Activated CD4-positive, CD25-positive, alpha-beta regulatory T cell treated with anti-CD3 and anti-CD28 coated beads, Interleukin-2, amount 50 U/mL, for 24 hours (primary cell): ENCODE results near the gene PAQR9.
"Not testable (repeated sequence)": the region's sequence is repeated elsewhere in the genome, so short reads cannot be mapped to it uniquely, and the experiment has no call there.

ENCODE experiments used
- ATAC-seq, 2 donors: fragments of 150-1000 bp; cut with Tn5 transposase; one replicate each; pipeline ENCODE4 v1.10.0; 2021; ENCODE audit warnings: mild to moderate bottlenecking in 1 of 2, moderate library complexity in 1 of 2

Gene PAQR9, protein sequence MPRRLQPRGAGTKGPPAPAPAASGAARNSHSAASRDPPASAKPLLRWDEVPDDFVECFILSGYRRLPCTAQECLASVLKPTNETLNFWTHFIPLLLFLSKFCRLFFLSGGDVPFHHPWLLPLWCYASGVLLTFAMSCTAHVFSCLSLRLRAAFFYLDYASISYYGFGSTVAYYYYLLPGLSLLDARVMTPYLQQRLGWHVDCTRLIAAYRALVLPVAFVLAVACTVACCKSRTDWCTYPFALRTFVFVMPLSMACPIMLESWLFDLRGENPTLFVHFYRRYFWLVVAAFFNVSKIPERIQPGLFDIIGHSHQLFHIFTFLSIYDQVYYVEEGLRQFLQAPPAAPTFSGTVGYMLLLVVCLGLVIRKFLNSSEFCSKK

DNA sequence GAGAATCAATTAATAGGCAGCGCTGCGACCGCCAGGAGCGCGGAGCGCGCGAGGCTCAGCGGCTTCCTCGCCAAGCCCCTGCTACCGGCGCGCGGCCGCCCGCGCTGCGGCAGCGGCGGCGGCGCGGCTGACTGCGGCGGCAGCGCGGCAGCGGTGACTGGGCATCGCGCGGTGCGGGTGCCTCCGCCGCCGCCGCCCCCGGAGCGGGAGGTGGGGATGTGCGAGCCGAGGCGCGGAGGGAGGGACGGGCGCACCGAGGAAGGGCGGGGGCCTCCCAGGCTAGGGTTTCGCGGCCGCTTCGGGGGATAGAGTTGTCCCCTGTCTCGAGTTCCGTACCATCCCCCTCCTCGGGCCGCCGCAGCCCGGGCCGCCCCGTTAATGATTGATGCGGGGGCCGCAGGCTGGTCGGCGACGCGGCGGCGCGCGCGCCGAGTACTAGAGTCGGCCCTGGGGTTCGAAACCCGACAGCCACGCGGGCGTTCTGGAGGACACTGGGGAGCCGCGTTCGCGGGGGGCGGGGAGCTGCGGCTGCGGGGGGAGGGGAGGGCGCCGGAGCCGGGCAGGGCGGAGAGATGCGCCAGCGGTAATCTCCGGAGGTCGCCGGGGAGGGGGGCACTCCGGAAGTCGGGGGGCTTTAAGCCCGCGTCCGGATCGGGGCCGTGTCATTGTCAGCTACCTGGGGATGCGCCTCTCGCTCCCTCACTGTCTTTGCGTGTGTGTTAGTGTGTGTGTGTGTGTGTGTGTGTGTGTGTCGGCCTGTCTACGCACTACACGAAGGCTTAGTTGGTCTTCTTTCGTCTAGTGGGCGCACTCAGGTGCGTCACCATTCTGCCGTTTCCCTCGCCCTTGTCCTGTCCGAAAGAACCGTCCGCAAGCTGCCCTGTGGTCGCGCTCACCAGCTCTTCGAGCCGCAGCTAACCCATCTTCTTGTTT, at the start of gene PAQR9:
PAQR9 (minus strand) TSS at position 159 of the 933 bp plus-strand sequence. CDS start 338 bp downstream, outside the sequence.
- peak; percentile 19 to 34 for ATAC-seq

DNA sequence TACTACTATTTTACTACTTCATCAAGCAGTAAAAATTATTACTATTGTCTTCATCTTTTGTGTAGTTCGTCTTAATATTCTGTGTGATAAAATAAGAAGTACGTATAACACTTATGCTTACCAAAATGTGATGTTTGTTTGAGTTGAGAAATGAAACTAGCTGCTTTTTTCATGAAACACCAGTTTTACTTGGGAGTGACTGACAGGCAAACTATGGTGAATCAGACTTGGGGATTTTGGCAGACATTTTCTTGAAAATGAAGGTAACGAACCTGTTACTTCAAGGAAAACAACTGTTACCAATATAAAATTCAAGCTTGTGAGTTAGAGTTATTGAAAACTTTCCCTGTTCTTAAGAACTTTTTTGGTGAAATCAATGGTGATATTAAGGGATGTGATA, 48.2 kb upstream of the PAQR9 start:
- ATAC-seq, result peak; percentile 25 to 48

DNA sequence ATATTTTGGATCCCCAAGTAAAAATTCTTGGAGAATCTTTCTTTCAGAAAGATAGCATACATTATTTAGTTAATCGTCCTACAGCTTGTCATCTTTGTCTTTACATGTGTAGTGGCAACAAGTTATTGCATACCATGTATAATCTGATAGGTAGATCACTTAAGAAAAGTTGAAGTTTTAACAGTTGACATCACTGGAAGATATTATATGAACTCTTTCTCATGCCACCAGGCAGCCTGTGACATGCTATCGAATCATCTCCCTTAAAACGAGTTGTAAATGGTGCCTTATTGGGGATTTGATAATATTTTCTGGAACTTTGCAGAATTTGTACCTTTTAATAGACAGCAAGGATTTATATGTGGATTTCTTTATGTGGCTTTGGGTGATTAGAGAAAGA, 46.5 kb upstream of the PAQR9 start:
- no peak for ATAC-seq

DNA sequence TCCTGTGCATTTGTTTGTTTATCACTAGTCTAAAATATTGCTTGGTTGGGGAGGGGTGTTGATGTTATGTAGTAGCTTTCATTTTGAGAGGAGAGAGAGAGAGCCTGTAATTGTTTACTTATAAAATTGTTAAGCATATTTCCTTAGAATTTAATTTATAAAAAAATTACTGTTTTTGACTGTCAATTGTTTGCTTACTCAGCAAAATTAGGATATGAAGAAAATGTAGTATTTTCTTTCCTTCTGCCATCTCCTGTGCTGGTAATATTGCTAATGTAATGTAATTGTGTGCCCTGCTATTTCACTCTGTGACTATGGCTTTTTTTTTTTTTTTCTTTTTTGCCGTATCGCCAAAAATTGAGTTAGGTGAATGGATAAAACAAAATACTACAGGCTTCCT, 41.3 kb upstream of the PAQR9 start:
- no peak for ATAC-seq

DNA sequence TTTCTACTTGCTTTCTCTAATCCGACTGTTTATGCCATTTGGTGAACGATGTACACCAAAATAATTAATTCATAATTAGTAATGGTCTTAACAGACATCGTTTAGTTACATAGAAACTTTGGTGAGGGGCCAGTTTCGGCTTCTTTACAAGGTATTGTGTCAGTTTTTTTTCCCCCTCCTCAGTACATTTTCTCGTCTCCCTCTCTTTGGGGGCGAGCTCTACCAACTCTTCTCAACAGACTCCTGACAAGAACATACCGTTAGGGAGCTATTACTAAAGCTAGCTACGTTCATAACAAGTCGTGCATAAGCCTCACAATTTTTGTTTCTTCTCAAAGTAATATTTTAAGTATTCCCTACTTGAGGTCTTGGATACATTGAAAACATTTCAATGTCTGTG, 39.3 kb upstream of the PAQR9 start:
- ATAC-seq, result no peak

DNA sequence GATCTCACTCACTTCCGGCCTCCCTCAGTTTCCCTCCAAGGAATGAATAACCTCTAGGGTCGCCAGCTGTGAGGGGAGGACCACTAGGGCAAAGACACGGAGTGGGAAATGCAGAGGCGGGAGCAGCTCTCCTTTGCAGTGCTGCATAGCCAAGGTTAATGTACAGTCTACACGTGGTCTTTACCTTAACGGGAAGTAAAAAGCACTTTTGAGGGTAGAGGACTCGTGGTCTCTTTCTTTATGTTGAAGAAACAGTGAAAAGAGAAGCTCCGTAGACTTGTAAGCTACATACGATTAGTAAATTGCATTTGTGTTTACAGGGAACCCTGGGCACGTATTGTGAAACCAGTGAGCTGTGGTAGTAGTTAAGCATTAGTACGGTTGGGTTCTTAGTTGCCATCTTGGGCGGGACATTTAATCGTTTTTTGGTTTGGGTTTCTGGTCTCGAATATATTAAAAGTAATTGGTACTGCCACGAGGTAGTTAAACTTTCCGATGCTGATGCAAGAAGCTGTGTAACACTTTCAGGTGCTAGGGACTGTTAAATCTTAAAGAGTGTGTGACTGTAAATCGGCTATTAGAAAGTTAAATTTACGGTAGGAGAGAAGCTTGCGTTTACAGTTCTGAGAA, 38.7 kb upstream of the PAQR9 start:
- peak; percentile 39 to 41 for ATAC-seq

DNA sequence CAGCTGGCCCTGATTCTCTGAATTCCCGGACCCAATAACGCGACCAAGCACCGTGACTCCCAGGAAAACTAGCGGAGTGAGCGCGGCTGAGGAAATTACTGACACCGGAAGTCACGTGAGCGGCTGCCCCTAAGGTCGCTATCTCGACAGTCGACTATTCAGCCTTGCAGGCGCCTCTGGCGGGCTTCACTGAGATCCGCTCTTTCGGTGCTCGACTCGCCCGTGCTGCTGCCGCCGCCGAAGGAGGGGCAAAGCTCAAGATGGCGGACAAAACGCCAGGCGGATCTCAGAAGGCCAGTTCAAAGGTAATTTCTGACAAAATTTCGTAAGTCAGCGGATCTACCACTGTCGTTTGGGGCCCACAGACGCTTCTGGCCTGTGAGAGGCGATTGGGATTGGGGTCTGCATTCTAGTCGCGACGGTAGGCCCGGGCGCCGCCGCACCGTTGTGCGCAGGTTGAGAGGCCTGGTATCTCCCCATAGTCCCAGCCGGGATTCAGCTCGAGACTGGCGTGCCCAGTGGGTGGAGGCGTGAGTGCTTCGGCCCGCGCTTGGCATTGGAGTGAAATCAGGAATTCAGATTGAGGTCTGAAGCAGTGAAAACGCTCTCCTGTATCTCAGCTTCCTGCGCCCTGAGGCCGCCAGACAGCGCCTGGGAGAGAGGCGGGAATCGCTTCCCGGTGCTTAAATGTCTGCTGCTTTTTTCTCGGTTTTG, 38.1 kb upstream of the PAQR9 start, which contains the start of gene U2SURP:
U2SURP (plus strand) TSS at position 202 of the 714 bp plus-strand sequence; CDS start at position 261, 59 bp downstream.
- peak; percentile 85 to 90 for ATAC-seq

DNA sequence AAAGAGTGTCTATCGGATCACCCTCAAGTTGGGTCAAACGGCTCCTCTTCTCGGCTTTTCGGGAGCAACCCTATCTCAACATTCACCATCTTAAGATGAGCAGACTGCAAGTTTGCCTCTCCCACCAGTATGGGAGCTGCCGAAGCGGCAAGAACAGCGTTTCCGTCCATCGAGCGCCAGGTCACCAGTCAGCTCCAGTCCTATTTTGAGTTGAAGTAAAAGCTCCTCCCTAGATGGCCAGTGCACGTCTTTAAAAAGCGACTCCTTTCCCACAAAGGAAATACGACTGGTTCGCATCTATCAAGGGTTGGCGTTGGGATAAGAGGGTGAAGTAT, 37.5 kb upstream of the PAQR9 start:
- peak; percentile 60 to 63 for ATAC-seq

DNA sequence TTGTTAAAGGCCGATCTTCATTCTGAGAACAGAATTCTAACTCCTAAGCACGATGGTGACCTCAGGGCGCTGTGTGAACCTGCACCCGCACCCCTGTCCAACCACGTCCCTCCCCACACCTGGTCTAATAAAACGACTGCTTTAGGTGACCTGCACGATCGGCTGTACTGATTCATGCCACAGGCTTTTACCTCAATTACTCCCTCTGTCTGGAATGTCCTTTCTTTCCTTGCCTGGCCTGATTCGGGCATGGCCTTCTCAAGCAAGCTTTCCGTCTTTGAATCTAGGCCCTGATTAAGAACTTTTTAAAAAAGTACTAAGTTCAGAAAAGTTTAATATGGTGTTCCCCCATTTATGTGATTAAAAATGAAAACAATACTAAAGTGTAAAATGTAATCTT, 37.1 kb upstream of the PAQR9 start:
- no peak for ATAC-seq

DNA sequence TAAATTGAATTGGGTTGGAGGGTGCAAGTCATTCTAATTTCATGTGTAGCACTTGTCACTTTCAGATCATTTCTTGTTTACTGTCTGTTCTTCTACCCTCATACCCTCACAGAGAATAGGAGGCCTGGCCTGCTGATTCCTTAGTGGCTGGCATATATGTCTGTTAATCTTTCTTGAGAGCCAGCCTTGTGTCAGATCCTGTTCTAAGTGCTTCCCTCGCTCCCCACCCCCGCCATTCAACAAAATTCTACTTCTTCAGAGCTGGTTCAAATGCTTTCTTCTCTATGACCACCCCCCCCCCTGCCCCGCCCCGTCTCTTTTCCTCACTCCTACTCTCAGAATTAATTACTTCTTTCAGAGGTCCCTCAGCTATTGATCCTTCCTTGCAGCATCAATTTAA, 36.4 kb upstream of the PAQR9 start:
- ATAC-seq, result no peak

DNA sequence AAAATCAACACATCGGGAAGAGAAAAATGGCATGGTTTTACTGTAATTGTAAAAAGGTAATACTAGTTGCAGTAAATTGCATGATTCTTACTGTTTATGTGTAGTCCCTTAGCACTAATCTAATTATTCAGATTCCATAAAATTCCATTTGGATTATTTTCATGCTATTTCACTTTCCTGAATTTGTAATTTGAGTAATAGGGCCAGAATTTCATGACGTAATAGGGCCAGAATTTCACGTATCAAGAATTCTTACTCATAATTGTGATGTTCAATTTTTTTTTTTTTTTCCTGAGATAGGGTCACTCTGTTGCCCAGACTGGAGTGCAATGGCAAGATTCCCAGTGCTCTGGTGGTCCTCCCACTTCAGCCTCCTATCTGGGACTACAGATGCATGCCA, 35.0 kb upstream of the PAQR9 start:
- ATAC-seq, result no peak

DNA sequence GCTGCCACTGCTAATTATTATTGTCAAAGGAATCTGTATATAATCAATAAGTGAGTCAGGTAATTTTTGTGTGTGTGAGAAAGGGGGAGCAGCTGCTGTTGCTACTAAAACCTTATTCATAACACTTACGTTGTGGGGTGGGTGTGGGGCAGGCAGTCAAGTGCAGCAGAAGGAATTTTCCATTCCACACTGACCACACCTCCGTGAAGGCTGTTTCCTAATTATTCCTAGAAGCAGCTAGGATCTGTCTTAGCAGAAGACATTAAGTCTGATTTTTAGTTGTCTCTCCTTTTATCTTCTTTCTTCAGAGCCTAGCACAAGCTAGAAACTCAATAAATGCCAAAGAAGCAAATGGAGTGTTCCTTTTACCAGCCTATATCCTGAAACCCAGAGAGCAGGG, 33.9 kb upstream of the PAQR9 start:
- no peak for ATAC-seq

DNA sequence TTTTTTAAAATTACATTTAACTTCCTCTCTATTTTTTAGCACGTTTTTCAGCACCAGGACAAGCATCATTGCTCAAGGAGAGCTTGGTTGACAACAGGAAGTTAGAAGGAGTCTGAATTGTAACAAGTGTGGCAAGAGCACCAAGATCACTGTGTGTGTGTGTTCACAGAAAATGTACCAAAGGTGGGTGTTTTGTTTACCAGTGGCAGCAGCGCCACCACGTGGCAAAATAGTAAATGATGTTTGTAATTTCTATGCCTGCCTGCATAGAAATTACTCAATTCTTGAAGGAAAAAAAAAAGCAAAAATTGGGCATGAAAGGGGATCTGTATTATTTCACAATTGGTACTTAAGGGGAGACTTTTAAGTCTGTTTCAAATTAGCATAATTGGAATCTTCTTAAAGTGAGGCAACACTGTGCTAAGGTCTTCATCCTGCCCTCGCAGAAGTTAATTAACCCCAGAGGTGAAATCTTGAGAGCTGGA, 30.5 kb upstream of the PAQR9 start:
- peak in 1 of 2 donors; percentile 56 for ATAC-seq

DNA sequence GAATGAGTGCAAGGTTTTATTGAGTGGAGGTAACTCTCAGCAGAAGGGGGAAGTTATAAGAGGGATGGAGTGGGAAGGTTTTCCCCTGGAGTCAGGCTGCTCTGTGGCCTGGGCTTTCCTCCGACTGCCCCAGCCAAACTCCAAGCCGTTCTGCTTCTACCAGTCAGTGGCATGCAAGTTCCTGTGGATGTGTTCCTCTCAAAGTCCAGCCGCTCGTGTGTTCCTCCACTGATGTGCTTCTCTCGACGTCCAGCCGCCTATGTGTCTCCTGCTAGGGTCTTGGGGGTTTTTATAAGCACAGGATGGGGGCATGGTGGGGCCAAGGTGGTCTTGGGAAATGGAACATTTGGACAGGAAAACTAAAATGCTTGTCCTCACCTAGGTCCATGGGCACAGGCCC, 28.8 kb upstream of the PAQR9 start:
- ATAC-seq, result no peak

DNA sequence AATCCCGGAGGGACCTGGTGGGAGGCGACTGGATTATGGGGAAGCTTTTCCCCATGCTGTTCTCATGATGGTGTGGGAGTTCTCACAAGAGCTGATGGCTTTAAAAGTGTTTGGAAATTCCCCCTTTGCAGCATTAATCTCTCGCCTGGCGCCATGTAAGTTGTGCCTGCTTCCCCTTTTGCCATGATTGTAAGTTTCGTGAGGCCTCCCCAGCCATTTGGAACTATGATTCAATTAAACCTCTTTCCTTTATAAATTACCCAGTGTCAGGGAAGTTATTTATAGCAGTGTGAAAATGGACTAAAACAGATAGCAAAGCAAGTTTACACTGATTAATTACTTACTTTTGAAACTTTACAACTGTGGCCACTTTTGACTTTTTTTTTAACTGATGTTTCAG, 27.2 kb upstream of the PAQR9 start:
- no peak for ATAC-seq

DNA sequence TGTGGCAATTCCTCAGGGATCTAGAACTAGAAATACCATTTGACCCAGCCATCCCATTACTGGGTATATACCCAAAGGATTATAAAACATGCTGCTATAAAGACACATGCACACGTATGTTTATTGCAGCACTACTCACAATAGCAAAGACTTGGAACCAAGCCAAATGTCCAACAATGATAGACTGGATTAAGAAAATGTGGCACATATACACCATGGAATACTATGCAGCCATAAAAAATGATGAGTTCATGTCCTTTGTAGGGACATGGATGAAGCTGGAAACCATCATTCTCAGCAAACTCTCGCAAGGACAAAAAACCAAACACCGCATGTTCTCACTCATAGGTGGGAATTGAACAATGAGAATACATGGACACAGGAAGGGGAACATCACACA, 25.4 kb upstream of the PAQR9 start:
- ATAC-seq, result not testable (repeated sequence)

DNA sequence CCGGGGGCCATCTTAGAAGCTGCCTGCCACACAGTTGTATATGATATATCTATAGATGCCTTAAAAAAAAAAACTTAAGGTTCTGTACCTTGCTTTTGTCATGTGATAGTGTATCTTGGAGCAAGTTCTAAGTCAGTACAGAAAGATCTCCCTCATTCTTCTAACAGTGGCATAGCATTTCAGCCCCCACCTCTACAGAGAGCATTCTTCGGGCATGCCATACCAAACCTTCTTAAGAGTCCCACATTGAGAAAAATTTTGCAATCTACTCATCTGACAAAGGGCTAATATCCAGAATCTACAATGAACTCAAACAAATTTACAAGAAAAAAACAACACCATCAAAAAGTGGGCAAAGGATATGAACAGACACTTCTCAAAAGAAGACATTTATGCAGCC, 24.7 kb upstream of the PAQR9 start:
- ATAC-seq, result not testable (repeated sequence)

DNA sequence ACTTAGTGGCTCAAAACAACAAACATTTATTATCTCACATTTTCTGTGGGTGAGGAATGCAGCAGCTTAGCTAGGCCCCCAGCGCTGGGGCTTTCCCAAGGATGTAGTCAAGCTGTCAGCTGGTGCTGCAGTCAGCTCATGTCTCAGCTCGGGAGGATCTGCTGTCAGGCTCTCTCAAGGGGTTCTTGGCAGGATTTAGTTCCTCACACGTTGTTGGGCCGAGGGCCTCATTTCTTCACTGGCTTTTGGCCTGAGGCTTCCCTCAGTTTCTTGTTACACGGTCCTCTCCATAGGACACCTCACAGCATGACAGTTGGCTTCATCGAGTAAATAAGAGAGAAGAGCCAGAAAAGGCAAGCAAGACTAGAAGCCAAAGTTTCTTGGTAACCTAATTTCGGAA, 24.2 kb upstream of the PAQR9 start:
- peak; percentile 46 to 82 for ATAC-seq

DNA sequence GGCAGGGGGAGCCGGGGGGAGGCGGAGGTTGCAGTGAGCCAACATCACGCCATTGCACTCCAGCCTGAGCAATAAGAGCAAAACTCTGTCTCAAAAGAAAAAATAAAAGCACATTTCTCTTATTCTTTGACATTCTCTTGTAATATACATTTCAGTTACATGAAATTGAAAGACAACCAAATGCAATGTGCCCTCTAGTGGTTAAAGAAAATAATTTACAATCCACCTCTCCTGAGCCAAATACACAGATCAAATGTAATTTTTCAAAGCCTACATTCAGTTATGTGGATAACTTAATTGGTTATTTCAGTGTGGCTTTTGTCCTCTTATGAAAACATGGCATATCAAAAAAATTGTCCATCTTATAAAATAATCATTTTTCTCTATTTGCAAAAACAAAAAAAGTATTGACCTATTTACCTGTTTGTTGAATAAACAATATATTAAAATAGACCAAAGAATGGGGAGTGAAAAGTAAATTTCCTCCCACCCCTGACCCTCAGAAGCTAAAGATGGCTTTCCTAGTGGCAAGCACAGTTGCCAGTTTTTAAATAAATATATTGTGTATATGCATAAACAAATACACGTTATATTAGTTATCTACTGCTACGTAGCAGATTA, 23.7 kb upstream of the PAQR9 start:
- no peak for ATAC-seq

DNA sequence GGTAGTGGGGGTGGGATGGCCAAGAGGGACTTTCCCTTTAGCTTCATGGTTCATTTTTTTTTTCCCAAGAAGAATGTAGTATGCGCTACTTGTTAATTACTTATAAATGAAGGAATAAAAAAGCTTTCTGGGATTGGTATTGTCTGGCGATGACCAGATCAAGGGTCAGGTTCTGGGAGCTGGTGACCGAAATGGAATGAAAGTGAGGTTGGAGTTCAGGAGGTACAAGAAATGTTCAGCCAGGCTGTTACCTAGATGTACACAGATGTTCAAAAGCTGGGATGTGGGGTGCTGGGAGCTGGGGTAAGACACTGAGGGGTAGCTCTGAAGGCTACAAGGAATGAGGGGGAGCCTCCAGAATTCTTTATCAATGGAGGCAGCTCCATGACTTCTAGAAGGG, 20.8 kb upstream of the PAQR9 start:
- ATAC-seq, result no peak

DNA sequence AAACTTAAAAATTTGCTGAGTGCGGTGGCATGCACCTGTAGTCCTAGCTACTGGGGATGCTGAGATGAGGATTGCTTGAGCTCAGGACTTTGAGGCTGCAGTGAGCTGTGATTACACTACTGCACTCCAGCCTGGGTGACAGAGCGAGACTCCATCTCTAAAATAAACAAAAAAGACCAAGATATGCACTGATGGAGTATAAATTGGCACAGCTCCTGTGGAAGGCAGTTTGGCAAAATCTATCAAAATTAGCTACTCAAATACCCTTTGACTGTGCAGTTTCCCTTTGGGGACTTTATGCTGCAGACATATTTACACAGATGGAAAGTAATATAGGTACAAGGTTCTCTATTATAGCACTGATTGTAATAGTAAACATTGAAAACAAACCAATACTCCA, 19.8 kb upstream of the PAQR9 start:
- no peak for ATAC-seq
